Measurements from ENCODE around the gene TMEM19.

DNA sequence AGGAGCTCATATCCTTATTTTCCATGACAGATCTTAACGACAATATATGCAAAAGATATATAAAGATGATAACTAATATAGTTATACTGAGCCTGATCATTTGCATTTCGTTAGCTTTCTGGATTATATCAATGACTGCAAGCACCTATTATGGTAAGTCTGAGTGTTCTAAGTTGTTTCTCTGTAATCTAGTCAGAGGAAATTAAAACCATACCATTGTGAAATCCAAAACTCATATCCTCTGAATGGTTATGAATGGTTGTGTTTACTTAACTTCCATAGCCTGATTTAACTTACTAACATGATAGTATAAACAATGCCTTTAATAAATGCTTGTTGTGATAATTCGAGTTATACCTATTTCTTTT, 760 bp downstream of the TMEM19 start:
- no peak for TF ChIP-seq POLR2AphosphoS5 (IDR thresholded peaks at IDR 0.05; ENCODE audit: low read depth, low read length)
- TF ChIP-seq POLR2A (IDR thresholded peaks at IDR 0.05; ENCODE audit: low read depth, low read length), result no peak
